NT2/D1 (cell line): ENCODE data around the gene TRA2B.

ENCODE experiments used
- DNase-seq: peaks from one replicate; pipeline ENCODE4 v3.0.0-alpha.2; 2011; ENCODE audit warnings: low read depth, low spot score
- H3K27me3 ChIP-seq: 2 replicates; pipeline ENCODE4 v1.6.0; 2011; ENCODE audit warnings: mild to moderate bottlenecking; ENCODE audit not compliant: insufficient read length, insufficient read depth
- H3K36me3 ChIP-seq: 2 replicates; pipeline ENCODE4 v1.6.1; 2011; ENCODE audit warnings: mild to moderate bottlenecking, low read length, mixed read lengths; ENCODE audit not compliant: insufficient read depth, insufficient read length
- H3K4me1 ChIP-seq: 2 replicates; pipeline ENCODE4 v1.5.1; 2011; ENCODE audit not compliant: insufficient read depth, insufficient read length
- H3K4me3 ChIP-seq: 2 replicates; pipeline ENCODE4 v1.5.1; 2011; ENCODE audit warnings: low read depth; ENCODE audit not compliant: insufficient read length
- H3K9ac ChIP-seq: 2 replicates; pipeline ENCODE4 v1.6.0; 2011; ENCODE audit warnings: low read depth; ENCODE audit not compliant: insufficient read length
- H3K9me3 ChIP-seq: 2 replicates; pipeline ENCODE4 v1.5.1; 2011; ENCODE audit warnings: mild to moderate bottlenecking, low read length; ENCODE audit not compliant: insufficient read depth
- SUZ12 ChIP-seq: IDR thresholded peaks from 2 replicates; pipeline ENCODE4 v1.6.1; 2011; ENCODE audit not compliant: insufficient read length, insufficient read depth; ENCODE audit errors: extremely low read depth
- YY1 ChIP-seq: IDR thresholded peaks from 2 replicates; pipeline ENCODE4 v1.6.1; 2011; ENCODE audit not compliant: insufficient read length, insufficient read depth
- ZNF274 ChIP-seq: IDR thresholded peaks from 2 replicates; pipeline ENCODE4 v1.6.1; 2011; ENCODE audit warnings: mild to moderate bottlenecking, low read depth, low read length

Gene TRA2B

DNA sequence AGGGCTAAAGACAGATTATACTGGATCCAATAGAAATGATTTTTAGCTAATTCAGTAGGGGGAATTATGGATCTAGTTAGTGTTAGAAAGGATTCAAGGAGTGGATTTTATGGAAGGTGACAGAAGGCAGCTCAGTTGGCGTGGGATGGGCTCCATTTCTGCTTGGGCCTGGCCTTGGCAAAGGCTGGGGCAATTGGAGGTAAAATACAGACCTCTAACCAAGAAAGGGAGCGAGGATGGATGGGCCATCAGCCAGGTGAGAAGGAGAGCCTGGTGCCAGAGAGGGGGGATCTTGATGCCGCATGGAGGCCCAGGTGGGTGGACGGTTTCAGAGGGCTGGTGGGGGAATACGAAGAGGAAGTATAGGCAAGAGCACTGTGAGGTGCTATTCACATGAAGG lies 40.7 kb upstream of the TRA2B start:
- TF ChIP-seq YY1, result no peak
- no peak for TF ChIP-seq ZNF274
- no peak for TF ChIP-seq SUZ12

DNA sequence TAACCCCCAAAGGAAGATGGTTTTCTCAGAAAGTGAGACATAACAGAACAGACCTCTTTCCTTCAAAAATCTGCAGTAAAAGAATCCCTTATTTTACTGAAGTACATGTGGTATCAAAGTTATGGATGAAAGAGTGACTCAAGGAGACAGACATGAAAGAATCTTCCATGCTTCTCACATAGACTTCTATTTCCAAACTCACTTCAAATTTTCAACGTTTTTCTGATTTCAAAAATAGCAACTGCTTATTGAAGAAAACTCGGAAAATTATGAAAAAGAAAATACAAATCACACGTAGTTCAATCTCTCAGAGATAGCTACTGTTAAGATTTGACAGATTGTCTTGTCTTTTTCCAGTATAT lies 39.8 kb upstream of the TRA2B start:
- no peaks in the 10 kb centered on the region for H3K4me1 ChIP-seq
- no peak for DNase-seq
- no peaks in the 10 kb centered on the region for H3K36me3 ChIP-seq
- no peaks in the 10 kb centered on the region for H3K9me3 ChIP-seq
- H3K9ac ChIP-seq, result no peak overlapping the region
- H3K27me3 ChIP-seq, result peaks cover 4% of the 10 kb centered on the region
- no peak overlapping the region for H3K4me3 ChIP-seq
- TF ChIP-seq ZNF274 (no peak), SUZ12 (no peak), YY1 (no peak)

More for the DNA sequence above, 40.7 kb upstream of the TRA2B start:
- Histone ChIP-seq H3K27me3 (peaks cover 8% of the 10 kb centered on the region), H3K36me3 (no peaks in the 10 kb centered on the region), H3K9ac (no peak overlapping the region), H3K4me1 (no peaks in the 10 kb centered on the region), H3K9me3 (no peaks in the 10 kb centered on the region), H3K4me3 (no peak overlapping the region)
- no peak for DNase-seq

DNA sequence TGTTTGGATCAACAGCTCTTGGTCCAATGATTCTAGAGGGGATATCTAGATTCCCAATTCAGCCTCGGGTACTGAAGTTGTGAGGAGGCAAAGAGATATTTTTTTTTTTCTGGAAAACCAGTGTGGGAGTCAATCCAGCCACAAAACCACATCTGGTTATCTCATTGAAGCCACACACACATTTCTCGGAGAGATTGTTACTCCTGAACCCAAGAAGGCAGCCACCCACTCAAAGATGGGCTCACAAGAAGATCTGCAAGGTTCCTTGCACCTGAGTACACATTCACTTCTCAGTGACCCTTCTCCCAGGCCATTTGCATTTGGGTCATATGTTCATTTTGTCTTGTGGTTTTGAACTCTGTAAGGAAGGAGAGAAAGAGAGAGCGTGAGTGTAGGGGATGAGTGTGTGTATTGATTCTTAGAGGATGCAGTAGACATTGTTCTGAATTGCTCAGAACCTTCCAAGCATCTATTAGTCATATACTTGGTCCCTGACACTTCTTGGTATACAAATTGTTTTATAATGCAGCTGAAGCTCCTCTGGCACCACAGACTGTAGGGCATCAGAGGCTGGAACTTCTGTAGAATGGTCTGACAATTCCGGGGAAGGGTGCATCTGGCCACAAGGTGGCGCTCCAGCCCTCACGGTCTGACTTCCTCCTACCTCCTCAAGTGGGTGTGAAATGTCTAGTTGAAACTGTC lies 39.3 kb upstream of the TRA2B start:
- H3K27me3 ChIP-seq, result no peaks in the 10 kb centered on the region
- H3K9ac ChIP-seq, result no peak overlapping the region
- no peak overlapping the region for H3K4me3 ChIP-seq
- no peaks in the 10 kb centered on the region for H3K4me1 ChIP-seq
- TF ChIP-seq ZNF274, result no peak
- no peaks in the 10 kb centered on the region for H3K9me3 ChIP-seq
- no peaks in the 10 kb centered on the region for H3K36me3 ChIP-seq
- DNase-seq, result peak; percentile 68

DNA sequence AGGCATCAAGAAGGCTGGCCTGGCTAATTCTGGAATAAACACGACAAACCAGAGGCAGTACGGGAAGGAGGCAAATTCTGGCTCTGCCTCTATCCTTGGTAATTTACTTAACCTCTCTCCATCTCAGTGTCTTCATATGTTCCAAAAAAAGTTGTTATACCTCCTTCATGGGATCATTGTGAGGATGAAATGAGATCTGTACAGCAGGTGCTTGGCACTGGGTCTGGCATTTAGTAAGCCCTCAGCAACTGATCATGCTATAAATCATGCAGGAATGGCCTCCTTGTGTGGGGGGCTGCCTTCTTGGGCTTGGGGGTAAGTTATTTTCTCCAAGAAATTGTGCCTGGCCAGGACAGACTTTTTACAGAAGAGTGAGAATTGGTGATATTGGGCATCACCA lies 38.3 kb upstream of the TRA2B start:
- Histone ChIP-seq H3K4me3 (no peak overlapping the region), H3K9ac (no peak overlapping the region), H3K4me1 (no peaks in the 10 kb centered on the region), H3K9me3 (no peaks in the 10 kb centered on the region), H3K36me3 (no peaks in the 10 kb centered on the region), H3K27me3 (no peaks in the 10 kb centered on the region)
- no peak for DNase-seq
- no peak for TF ChIP-seq ZNF274
- no peak for TF ChIP-seq SUZ12
- TF ChIP-seq YY1, result no peak

DNA sequence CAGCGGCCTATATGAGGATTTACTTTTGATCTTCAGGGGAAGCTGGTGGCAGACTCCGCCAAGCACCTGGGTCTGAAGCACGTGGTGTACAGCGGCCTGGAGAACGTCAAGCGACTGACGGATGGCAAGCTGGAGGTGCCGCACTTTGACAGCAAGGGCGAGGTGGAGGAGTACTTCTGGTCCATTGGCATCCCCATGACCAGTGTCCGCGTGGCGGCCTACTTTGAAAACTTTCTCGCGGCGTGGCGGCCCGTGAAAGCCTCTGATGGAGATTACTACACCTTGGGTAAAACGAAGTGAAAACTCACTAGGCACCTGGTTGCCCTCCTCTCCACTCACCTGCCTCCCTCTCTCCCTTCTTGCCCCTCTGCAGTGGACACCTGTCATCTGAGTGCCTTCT lies 33.8 kb upstream of the TRA2B start:
- Histone ChIP-seq H3K4me1 (no peaks in the 10 kb centered on the region), H3K9ac (no peak overlapping the region), H3K36me3 (no peaks in the 10 kb centered on the region), H3K9me3 (no peaks in the 10 kb centered on the region), H3K27me3 (no peaks in the 10 kb centered on the region), H3K4me3 (no peak overlapping the region)
- DNase-seq, result no peak
- TF ChIP-seq YY1 (no peak), SUZ12 (no peak), ZNF274 (no peak)

DNA sequence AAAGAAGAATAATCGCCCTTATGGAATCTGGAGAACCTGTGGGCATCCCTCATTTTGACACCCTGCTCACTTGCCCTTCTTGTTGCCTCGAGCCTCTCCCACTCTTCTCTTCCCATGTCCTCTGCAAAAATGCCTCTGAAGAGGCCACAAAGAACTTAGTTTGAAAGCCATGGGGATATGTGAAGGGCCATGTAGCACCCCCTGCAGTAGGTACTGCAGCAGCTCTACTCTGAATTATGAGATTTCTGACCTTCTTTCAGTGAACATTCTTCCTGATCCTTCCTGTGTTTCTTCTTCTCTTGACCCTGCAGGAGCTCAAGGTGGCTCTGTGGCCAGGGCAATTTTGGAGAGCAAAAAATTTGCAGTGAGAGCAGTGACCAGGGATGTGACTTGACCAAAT lies 30.4 kb upstream of the TRA2B start:
- Histone ChIP-seq H3K27me3 (no peaks in the 10 kb centered on the region), H3K4me3 (no peak overlapping the region), H3K36me3 (no peaks in the 10 kb centered on the region), H3K9ac (no peak overlapping the region), H3K9me3 (no peaks in the 10 kb centered on the region), H3K4me1 (no peaks in the 10 kb centered on the region)
- TF ChIP-seq YY1 (no peak), SUZ12 (no peak), ZNF274 (no peak)
- DNase-seq, result no peak

DNA sequence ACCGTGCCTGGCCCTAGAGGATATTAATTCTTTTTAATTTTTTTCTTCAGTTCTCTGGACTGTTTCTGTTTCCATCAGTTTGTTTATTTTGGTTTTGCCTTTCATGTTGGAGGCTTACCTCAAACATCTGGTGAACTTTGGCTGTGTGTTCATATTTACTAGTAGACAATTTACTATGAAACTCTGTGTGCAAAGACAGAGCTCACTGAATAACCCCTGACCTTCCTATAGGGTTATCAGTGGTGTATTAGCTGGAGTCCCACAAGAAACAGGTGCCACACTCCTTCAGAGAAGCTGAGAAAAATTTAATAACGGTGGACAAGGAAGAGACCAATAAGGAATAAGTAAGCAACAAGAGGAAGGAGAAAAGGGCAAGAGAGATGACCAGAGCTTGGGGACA lies 28.8 kb upstream of the TRA2B start:
- DNase-seq, result no peak
- Histone ChIP-seq H3K36me3 (no peaks in the 10 kb centered on the region), H3K27me3 (no peaks in the 10 kb centered on the region), H3K4me1 (no peaks in the 10 kb centered on the region), H3K9ac (no peak overlapping the region), H3K9me3 (no peaks in the 10 kb centered on the region), H3K4me3 (no peak overlapping the region)
- TF ChIP-seq YY1 (no peak), ZNF274 (no peak), SUZ12 (no peak)
